Astrocyte of the hippocampus (primary cell): Measurements from ENCODE around the gene ZDHHC3.
"Not testable (repeated sequence)": the region's sequence is repeated elsewhere in the genome, so short reads cannot be mapped to it uniquely, and the experiment has no call there.

Experiments
- DNase-seq: peaks from one replicate; pipeline ENCODE4 v3.0.0; 2011; ENCODE audit warnings: low read depth, low spot score

ZDHHC3 gene

DNA sequence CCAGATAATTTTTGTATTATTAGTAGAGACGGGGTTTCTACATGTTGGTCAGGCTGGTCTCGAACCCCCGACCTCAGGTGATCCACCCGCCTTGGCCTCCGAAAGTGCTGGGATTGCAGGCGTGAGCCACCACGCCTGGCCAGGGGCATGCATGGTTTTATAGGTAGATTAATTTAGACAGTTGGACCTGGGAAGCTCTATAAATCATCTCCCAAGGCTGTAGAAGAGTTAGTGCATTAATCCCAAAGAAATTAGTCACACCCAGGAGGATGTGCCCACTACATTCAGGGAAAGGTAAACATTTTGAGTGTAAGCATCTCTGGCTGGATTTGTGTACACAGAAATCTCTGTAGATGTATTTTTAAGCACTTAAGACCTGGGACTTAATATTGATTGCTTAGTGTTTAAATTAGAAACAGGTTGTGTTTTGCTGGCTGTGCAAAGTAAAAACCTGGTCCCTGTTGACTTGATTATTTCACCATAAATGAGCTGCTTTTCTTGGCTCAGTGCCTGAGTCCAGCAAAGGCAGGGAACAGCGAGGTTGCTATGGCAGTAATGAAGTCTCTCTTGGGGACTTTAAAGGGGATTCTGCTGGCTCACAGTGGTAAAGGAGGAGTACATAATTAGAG lies 19.3 kb upstream of the ZDHHC3 start:
- DNase-seq: peak; percentile 87

DNA sequence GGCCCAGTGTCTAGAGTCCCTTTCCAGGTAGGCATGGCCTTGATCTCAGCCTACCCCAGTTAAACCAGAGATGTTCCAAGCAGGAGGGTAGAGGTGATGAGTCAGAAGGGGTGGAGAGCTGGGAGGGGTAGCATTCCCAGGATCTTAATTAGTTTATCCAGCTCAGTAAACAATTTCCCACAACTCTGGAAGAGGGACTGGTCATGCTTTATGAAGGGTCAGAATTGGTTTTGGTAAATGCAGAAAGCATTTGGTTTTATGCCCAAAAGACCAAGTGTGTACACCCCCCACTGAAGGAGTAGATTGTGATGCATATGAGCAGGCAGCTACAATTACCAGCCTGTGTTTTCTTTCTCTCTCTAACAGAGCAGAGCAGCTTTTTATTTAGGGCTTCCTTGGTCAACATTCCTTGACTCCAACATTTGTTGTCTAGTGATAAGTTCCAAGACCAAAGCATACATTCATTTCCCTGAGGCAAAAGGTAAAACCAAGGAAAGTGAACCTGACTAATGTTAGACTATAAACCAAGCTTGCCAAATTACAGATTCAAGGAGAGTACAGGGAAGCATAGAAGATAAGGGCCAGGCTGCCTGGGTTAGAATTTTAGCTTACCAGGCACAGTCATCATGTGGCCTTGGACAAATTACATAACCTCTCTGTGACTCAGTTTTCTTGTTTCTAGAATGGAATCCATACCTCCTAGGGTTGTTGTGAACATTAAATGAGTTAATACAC lies 17.7 kb upstream of the ZDHHC3 start:
- DNase-seq: peak; percentile 88

DNA sequence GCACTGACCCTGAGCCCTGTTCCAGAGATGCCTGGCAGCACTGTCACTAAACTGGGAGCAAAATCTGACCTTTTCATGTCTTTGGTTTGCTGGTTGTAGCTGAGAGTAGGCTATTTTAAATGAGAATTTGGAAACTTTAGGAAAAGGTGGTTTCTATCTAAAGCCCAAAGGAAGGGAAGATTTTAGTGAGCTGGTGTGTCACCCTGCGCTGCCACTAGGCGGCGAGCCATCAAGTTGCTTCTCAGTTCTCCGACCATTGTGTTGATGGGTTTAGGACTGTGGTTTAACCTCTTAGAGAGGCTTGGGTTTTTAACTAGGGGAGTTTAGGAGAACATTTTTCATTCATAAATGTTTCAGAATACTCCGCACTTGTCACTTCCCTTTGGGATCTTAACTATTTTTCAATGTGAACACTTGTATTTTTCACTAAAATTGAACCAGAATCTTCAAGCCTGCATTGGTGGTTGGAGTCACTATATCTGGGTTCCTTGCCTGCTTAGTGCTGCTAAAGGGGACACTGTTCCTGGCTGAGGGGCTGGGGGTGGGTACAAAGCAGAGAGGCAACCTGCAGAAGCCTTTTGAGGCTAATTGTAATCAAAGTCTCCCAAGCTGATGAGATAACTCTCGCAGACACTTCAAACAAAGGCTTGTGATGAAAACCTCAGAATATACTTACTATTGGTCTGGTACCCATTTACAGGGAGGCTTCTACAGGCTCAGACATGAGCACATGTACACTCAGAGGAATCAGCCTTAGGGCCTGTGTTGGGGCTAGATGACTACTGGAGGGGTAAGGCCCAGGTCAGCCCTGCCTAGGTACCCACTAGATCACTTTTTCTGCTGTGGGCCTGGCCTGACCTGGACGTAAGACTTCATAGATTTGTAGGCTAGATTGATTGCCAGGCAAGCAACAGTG lies 16.8 kb upstream of the ZDHHC3 start:
- peak; percentile 39 for DNase-seq

- no peak for DNase-seq
Observed at GRCh38 chr3:44991326-44991725, 15.4 kb upstream of the ZDHHC3 start.

GRCh38 chr3:44989636-44990373 lies 13.8 kb upstream of the ZDHHC3 start:
- no peak for DNase-seq

- DNase-seq: peak; percentile 58
Observed at GRCh38 chr3:44989141-44989540, 13.2 kb upstream of the ZDHHC3 start.

GRCh38 chr3:44988073-44988472 lies 12.1 kb upstream of the ZDHHC3 start:
- DNase-seq: no peak

DNA sequence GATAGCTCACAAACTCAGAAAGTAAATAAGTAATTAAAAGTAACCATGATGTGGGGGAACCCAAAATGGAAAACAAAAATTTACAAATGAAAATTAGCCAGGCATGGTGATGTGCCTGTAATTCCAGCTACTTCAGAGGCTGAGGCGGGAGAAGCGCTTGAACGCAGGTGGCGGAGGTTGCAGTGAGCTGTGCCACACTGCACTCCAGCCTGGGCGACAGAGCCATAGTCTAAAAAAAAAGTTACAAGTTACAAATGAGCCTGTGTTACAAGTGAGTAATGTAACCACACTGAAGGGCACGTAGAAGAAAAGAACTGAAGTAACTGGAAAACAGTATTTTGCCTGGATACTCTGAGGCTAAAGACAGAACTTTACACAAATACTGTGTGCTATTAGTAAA lies 11.4 kb upstream of the ZDHHC3 start:
- peak; percentile 39 for DNase-seq

- not testable (repeated sequence) for DNase-seq
Observed at GRCh38 chr3:44986330-44986729, 10.4 kb upstream of the ZDHHC3 start.

- no peak for DNase-seq
Observed at GRCh38 chr3:44984335-44984734, 8.4 kb upstream of the ZDHHC3 start.

- DNase-seq: peak; percentile 29
Observed at GRCh38 chr3:44983484-44983941, 7.5 kb upstream of the ZDHHC3 start.

- no peak for DNase-seq
Observed at GRCh38 chr3:44982817-44983216, 6.8 kb upstream of the ZDHHC3 start.

GRCh38 chr3:44981751-44982150 lies 5.8 kb upstream of the ZDHHC3 start:
- no peak for DNase-seq

GRCh38 chr3:44981220-44981619 lies 5.2 kb upstream of the ZDHHC3 start:
- peak; percentile 62 for DNase-seq

- DNase-seq: no peak
Observed at GRCh38 chr3:44974416-44974815, 1.6 kb downstream of the ZDHHC3 start.

DNA sequence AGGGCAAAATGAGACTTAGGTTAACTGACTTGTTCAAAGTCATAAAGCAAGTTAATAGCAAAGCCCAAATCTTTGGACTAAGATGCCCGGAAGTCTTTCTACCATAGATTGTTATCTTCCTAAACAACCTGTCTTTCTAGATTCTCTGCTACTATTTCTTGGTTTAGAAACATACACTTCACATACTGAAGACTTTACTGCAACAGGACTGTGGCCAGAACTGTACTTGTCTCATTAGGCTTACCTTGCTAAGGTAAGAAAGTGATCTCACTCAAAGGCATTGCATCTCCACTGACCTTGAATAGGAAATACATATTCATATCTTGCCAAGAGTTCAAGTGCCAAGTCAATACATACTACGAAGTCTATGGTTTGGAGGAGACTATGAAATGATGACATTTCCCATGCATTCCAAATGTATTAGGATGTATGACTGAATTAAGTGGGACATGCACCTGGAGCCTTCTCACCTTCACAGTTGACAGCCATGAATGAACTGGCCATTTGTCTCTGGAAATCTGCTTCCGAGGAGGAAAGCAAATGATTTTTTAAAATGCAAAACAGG lies 5.0 kb downstream of the ZDHHC3 start:
- no peak for DNase-seq

DNA sequence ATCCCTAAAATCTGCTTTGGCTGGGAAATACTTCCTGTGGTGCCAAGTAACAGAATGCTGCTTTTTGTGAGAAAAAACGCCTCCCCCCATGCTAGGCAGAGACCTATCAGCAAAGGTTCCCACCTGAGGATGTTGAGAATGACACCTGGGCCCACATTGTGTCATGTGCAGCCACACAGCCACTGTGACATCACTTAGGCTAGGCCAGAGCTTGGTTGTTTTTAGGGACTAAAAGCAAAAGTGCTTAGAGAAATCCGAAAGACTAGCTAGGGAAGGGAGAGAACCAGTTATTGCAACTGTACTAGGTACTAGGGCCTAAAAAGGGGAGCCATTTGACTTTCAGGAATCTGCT lies 6.2 kb downstream of the ZDHHC3 start:
- no peak for DNase-seq

- DNase-seq: no peak
Observed at GRCh38 chr3:44969154-44969827, 6.7 kb downstream of the ZDHHC3 start.

- no peak for DNase-seq
Observed at GRCh38 chr3:44968447-44968858, 7.5 kb downstream of the ZDHHC3 start.

DNA sequence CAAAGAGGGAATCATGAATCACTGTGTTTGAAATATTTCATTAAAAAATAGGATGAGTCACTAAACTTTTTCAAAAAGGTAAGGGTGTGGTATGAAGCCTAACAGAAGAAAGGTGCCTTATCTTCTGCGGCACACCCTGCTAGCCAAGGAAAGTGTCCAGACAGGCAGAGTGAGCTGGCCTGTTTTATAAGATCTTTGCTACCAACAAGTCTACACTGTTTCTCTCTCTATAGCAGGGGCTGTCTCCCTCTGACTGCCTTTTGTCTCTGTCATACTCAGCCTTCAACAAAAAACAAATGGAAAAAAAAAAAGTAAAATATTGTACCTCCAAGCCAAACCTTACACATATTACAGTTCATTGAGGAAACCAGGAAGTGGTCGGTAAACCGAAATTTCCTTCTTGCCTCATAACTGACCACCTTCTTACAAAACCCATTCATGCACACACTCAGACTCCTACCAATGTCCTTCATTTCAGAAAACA lies 9.1 kb downstream of the ZDHHC3 start:
- DNase-seq: no peak

GRCh38 chr3:44965165-44965564 lies 10.8 kb downstream of the ZDHHC3 start:
- no peak for DNase-seq
